ENCODE data around the gene MB21D2. TPM values are rescaled to one million over a fixed set of nuclear protein-coding genes. Genes with fewer than 3 reads are reported as not detected.

The MB21D2 gene
- polyA plus RNA-seq, 1 donor (not counting 4 experiments of a cell fraction or from before 2014, with no cell fraction given) = 9.0 TPM

DNA sequence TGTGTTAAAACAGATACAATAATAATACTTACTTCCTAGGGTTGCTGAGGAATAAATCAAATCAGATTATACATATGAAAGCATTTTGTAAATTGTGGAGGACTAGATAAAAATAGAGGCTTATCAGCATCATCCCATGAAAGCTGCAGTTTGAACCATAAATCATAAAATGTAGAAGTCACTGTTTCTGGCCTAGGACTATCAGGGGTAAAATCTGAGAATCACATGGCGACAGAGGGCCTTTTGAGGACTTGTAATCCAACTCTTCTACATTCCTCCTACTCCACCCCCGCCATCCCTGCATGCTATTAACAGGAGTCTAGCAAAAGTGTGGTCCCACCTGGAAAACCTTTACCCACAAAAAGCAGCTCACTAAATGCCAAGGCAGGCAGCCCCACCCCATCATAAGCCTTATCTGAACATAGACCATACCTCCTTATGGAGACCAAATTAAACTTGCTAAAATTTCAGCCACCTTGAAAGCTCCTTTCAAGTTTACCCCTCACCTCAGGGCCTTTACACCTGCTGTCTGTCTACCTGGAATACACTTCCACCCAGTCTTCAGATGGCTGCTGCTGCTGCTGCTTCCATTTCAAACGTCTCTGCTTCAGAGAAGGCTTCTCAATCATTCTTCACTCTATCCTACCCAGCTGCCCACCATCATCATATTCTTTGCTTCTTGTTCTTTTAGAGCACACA, 11.5 kb downstream of the MB21D2 start:
- H4K20me1 ChIP-seq (ENCODE audit: control insufficient read depth, extremely low read depth, insufficient read depth, low read length) = no peaks in the 10 kb centered on the region
- FAIRE-seq (no peak), DNase-seq (ENCODE audit: low read depth, low spot score) (no peak)
- no peaks in the 10 kb centered on the region for H3K27me3 ChIP-seq (ENCODE audit: control insufficient read depth, extremely low read depth, insufficient read depth, low read length)
- no peak overlapping the region for H2AFZ ChIP-seq (ENCODE audit: control insufficient read depth, low read length)
- H3K4me3 ChIP-seq (ENCODE audit: control insufficient read depth in 2 of 3, extremely low read depth in 1 of 3, insufficient read depth in 2 of 3, low read depth in 1 of 3, low read length in 3 of 3) = no peak overlapping the region
- H3K27ac ChIP-seq (ENCODE audit: control insufficient read depth, insufficient read depth, low read length) = no peak overlapping the region
- dilution Hi-C loops (cut with MboI; ENCODE audit: extremely low pct_ligation_motif_present, low sequenced_read_pairs) = no loop called here
- H3K4me2 ChIP-seq (ENCODE audit: control insufficient read depth, extremely low read depth, insufficient read depth, low read depth, low read length) = no peak overlapping the region
- H3K4me1 ChIP-seq (ENCODE audit: control insufficient read depth, extremely low read depth, insufficient read depth, low read length) = peaks cover 36% of the 10 kb centered on the region
- peaks cover 0 to 9% of the 10 kb centered on the region in 2 experiments for H3K36me3 ChIP-seq (ENCODE audit: control insufficient read depth in 2 of 2, extremely low read depth in 1 of 2, insufficient read depth in 2 of 2, low read length in 2 of 2)
- no peak overlapping the region for H3K9ac ChIP-seq (ENCODE audit: control insufficient read depth, extremely low read depth, insufficient read depth, low read length)
- H3K9me3 ChIP-seq (ENCODE audit: control insufficient read depth, low read depth, low read length) = peaks cover 2% of the 10 kb centered on the region
- TF ChIP-seq EZH2 (IDR thresholded peaks at IDR 0.05; ENCODE audit: low read length) = no peak
- TF ChIP-seq, protein P1, sequence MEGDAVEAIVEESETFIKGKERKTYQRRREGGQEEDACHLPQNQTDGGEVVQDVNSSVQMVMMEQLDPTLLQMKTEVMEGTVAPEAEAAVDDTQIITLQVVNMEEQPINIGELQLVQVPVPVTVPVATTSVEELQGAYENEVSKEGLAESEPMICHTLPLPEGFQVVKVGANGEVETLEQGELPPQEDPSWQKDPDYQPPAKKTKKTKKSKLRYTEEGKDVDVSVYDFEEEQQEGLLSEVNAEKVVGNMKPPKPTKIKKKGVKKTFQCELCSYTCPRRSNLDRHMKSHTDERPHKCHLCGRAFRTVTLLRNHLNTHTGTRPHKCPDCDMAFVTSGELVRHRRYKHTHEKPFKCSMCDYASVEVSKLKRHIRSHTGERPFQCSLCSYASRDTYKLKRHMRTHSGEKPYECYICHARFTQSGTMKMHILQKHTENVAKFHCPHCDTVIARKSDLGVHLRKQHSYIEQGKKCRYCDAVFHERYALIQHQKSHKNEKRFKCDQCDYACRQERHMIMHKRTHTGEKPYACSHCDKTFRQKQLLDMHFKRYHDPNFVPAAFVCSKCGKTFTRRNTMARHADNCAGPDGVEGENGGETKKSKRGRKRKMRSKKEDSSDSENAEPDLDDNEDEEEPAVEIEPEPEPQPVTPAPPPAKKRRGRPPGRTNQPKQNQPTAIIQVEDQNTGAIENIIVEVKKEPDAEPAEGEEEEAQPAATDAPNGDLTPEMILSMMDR (optimal IDR thresholded peaks at IDR 0.05 in 1 of 3, IDR thresholded peaks at IDR 0.05 in 1 of 3, conservative IDR thresholded peaks at IDR 0.05 in 1 of 3; ENCODE audit: extremely low read depth in 1 of 3, insufficient read depth in 2 of 3, low read length in 3 of 3) = no peak
- peaks cover 2% of the 10 kb centered on the region for H3K9me1 ChIP-seq (ENCODE audit: control insufficient read depth, extremely low read depth, insufficient read depth, low read length)
- H3K79me2 ChIP-seq (ENCODE audit: control insufficient read depth, insufficient read depth, low read length) = peaks cover 65% of the 10 kb centered on the region

DNA sequence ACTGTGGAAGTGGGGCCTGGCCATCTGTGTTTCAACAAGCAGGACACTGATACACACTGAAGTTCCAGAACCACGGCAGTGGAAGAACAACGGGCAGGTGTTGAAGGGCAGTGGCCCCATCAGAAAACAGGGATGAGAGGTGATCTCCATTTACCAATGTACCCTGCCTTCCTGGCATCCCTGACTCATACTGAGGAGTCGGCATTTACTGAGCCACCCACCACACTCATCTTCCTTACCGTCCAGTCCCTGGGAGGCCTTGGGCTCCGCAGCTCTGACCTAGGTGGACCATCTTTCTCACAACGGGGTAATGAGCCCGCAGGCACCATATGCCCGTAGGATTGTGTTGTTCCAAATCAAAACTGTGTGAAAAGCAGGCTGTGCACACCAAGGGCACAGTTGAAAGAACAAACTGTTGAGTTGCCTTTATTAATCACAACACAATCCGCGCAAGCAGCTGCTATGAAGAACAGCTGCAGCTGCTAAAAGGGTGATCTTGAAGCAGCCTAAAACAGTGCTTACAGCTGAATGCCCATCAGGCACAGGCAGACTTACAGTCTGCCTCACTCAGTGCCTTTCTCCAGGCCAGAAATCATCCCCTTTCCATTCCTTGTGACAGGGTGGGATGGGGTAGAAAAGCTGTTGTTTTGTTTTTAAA, 12.9 kb downstream of the MB21D2 start:
- Histone ChIP-seq H4K20me1 (ENCODE audit: control insufficient read depth, extremely low read depth, insufficient read depth, low read length) (no peaks in the 10 kb centered on the region), H3K9me3 (ENCODE audit: control insufficient read depth, low read depth, low read length) (peaks cover 2% of the 10 kb centered on the region), H3K4me2 (ENCODE audit: control insufficient read depth, extremely low read depth, insufficient read depth, low read depth, low read length) (no peak overlapping the region), H3K36me3 (ENCODE audit: control insufficient read depth in 2 of 2, extremely low read depth in 1 of 2, insufficient read depth in 2 of 2, low read length in 2 of 2) (peaks cover 0 to 9% of the 10 kb centered on the region in 2 experiments), H2AFZ (ENCODE audit: control insufficient read depth, low read length) (no peak overlapping the region), H3K9me1 (ENCODE audit: control insufficient read depth, extremely low read depth, insufficient read depth, low read length) (peaks cover 2% of the 10 kb centered on the region), H3K4me1 (ENCODE audit: control insufficient read depth, extremely low read depth, insufficient read depth, low read length) (peaks cover 47% of the 10 kb centered on the region), H3K79me2 (ENCODE audit: control insufficient read depth, insufficient read depth, low read length) (peaks cover 58% of the 10 kb centered on the region), H3K27me3 (ENCODE audit: control insufficient read depth, extremely low read depth, insufficient read depth, low read length) (no peaks in the 10 kb centered on the region), H3K27ac (ENCODE audit: control insufficient read depth, insufficient read depth, low read length) (no peak overlapping the region), H3K4me3 (ENCODE audit: control insufficient read depth in 2 of 3, extremely low read depth in 1 of 3, insufficient read depth in 2 of 3, low read depth in 1 of 3, low read length in 3 of 3) (no peak overlapping the region), H3K9ac (ENCODE audit: control insufficient read depth, extremely low read depth, insufficient read depth, low read length) (no peak overlapping the region)
- TF ChIP-seq, protein P1 (optimal IDR thresholded peaks at IDR 0.05 in 1 of 3, IDR thresholded peaks at IDR 0.05 in 1 of 3, conservative IDR thresholded peaks at IDR 0.05 in 1 of 3; ENCODE audit: extremely low read depth in 1 of 3, insufficient read depth in 2 of 3, low read length in 3 of 3) = no peak
- no peak for TF ChIP-seq EZH2 (IDR thresholded peaks at IDR 0.05; ENCODE audit: low read length)
- dilution Hi-C loops (cut with MboI; ENCODE audit: extremely low pct_ligation_motif_present, low sequenced_read_pairs) = no loop called here
- DNase-seq (ENCODE audit: low read depth, low spot score) (no peak), FAIRE-seq (no peak)
